Stimulated activated CD4-positive, alpha-beta T cell treated with anti-CD3 and anti-CD28 coated beads, Interleukin-2, amount 100 ng/mL, for 4 hours (primary cell): Measurements from ENCODE around the gene PSMC5.

Experiments used
- DNase-seq: peaks from one replicate; pipeline ENCODE4 v3.0.0-alpha.2; 2020; ENCODE audit warnings: low read depth

The PSMC5 gene

GRCh38 chr17:63820963-63821561, 6.2 kb upstream of the PSMC5 start:
- no peak for DNase-seq

DNA sequence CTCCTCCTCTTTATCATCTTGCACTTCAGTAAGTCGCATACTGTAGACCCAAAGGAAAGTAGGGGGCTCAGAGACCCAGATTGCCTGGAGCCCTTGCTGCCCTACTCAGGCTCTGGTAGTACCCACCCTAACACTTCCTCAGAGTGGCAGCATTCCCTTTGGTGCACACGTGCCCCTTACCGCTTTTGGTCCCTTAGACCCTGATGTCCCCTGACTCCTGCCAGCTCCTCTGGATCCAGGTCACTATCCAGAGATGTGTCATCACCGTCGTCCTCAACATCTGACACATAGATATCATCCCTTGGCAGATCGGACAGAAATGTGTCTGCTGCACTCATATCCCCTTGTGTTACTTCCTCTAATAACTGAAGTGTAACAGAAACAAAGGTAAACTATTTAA, 5.4 kb upstream of the PSMC5 start:
- no peak for DNase-seq

DNA sequence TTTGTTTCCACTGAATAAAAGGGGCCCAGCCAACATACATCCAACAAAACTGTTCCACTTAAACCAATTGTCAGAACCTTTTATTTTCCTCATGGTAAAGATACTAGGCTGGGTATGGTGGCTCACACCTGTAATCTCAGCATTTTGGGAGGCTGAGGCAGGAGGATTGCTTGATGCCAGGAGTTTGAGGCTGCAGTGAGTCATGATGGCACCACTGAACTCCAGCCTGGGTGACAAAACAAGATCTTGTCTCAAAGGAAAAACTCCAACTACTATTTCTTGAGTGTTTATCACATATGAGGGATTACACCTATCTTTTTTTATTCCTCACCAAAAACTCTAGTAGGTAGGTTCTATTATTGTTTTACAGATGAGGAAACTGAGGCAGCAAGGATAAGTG, 4.7 kb upstream of the PSMC5 start:
- no peak for DNase-seq

DNA sequence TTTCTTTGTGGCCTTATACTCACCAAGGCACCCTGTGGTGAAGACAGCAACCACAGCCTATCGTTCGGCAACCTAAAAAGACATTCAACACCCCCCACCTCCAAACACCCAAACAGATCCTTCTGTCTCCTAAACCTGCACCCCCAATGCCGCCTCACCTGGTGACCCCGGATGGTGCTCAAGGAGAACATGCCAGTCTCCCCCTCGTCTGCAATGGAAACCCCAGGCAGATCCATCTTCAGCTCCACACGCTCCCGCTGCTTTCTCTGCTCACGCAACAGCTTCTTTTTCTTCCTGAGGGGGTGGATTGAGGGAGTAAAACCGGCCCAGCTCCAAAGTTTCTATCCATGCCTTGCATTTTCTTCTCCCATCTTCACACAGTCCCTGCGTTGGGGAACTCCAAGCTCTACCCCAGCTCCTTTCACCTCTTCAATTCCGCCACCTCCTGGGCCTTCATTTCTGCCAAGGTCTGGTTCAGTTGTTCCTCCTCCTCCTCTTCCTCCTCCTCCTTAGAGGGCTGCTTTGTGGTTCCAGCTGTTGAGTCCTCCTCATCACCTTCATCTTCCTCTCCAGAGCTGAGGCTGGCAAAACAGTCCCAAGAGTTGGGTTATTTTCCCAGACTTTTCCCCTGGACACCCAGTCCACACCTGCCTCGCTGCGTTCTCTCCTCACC, 3.4 kb upstream of the PSMC5 start:
- DNase-seq = no peak

GRCh38 chr17:63824362-63824761, 2.9 kb upstream of the PSMC5 start:
- DNase-seq = no peak

- DNase-seq = no peak
These were observed 696 bp upstream of the PSMC5 start for GRCh38 chr17:63826468-63827001.

- no peak for DNase-seq
These were observed 580 bp downstream of the PSMC5 start for GRCh38 chr17:63827801-63828221.

DNA sequence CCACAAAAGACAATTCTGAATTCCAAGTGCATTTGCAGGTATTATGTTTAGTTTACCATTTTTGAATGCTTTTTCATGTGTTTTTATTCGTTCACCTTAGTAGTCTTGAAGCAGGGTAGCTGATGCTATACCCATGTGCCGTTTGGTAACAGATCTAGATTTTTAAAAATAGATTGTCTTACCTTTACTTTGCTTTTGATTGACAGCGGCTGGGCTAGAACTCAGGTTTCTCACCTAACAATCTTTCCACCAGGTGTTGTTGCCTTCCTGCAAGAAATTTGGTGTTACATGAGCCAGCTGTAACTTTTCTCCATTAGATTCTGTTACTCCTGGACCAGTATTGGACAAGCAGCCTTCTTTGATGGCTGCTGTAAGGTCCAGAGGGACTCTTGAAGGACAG, 1.7 kb downstream of the PSMC5 start:
- no peak for DNase-seq

DNA sequence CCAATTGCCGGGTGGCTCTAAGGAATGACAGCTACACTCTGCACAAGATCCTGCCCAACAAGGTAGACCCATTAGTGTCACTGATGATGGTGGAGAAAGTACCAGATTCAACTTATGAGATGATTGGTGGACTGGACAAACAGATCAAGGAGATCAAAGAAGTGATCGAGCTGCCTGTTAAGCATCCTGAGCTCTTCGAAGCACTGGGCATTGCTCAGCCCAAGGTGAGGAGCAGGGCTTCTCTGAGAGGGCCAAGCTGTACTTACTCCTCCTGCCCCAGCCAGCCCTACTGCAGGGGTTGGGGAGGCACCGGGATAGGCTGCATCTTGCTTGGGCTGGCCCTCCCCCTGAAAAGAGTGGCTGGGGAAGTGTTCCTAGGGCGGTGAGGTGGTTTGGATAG, 3.0 kb downstream of the PSMC5 start:
- DNase-seq = no peak

DNA sequence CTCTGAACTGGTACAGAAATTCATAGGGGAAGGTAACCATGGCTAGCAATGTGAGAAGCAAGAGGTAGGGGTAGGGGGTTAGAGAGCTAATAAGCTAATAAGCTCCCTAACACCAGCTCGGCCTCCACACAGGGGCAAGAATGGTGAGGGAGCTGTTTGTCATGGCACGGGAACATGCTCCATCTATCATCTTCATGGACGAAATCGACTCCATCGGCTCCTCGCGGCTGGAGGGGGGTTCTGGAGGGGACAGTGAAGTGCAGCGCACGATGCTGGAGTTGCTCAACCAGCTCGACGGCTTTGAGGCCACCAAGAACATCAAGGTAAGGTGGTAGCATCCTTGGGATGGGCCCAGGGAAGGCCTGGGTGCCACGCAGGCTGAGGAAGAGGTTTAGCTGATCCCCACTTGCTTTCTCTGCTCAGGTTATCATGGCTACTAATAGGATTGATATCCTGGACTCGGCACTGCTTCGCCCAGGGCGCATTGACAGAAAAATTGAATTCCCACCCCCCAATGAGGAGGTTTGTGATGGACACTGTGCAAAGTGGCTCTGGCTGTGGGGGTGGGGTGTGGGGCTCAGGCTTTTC, 3.8 kb downstream of the PSMC5 start:
- DNase-seq = no peak

DNA sequence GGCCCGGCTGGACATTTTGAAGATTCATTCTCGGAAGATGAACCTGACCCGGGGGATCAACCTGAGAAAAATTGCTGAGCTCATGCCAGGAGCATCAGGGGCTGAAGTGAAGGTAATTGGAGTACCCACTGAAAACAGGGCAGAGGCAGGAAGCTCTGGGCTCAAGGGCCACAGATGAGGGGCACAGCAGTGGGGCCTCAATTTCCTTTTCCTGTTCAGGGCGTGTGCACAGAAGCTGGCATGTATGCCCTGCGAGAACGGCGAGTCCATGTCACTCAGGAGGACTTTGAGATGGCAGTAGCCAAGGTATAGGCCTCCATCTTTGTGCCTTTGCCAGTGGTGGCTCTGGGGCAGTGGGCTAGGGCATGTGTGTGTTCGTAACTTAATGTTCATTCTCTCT, 4.3 kb downstream of the PSMC5 start:
- no peak for DNase-seq

- DNase-seq = no peak
These were observed 4.8 kb downstream of the PSMC5 start for GRCh38 chr17:63832014-63832413.

DNA sequence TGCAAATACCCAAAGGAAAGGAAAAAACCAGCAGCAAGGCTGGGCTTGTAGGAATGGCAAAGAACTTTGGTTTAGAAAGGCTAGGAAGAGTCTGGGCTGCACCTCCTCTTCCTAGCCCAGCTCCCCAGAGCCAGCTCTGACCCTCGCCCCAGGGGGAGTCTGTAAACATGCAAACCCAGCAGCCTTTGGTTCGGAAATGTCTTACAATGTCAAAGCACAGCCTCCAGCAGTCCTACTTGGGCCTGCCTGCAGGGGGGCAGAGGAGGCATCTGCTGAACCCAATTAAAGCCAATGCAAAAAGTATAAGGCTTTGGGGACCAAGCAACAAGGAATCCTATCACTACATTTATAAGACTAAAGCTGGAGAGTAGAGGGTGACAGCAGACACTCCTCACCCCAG, 5.2 kb downstream of the PSMC5 start:
- DNase-seq = no peak

- no peak for DNase-seq
These were observed 6.0 kb downstream of the PSMC5 start for GRCh38 chr17:63833026-63833740.

DNA sequence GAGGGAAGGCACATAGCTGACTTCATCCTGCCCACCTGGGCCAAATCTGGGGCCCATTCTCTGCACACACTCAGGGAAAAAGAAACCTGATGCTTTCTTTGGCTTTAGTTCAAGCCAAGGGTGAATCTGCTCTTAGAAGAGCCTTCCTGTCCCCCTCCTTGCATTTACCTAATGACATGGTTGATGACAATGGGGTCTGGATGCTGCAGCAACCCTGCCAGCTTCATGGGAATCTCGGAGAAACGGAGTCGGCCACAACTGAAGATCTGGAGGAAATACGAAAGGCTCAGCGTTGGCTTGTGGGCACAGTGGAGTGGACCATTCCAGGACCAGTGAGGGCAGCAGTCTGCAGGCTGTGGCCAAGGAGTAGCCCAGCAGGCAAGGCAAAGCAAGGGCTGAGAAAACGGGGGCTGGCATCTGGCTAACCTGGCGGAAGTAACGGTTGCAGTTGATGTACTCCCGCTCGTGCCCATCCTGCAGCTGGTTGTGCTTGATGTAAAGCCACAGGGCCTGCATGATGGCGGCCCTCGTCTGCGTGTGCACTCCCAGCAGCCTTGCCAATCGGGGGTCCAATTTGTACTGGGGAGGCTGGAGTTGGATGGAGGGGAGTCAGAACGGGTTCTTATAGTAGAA, 6.6 kb downstream of the PSMC5 start:
- no peak for DNase-seq

GRCh38 chr17:63834431-63835166, 7.4 kb downstream of the PSMC5 start:
- DNase-seq = no peak

DNA sequence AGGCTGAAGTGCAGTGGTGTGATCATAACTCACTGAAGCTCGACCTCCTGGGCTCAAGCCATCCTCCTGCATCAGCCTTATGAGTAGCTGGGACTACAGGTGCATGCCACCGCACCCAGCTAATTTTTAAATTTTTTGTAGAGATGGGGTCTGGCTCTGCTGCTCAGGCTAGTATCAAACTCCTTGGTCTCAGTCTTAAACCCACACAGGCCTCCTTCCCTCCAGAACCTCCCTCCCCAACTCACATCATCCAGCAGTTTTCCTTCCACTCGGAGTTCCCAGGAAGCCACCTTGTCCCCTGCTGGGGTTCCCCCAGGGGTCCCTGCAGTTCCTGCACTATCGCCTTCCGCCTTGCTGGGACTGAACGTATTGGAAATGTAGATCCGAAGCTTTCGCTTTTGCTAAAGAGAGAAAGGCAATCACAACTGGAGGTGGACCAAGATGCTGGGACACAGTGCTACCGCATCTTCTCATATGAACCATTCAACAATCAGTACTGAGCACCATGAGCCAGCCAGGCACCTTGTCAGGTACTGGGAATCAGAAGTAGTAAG, 8.0 kb downstream of the PSMC5 start:
- DNase-seq = no peak

GRCh38 chr17:63836811-63837210, 9.6 kb downstream of the PSMC5 start:
- no peak for DNase-seq

- no peak for DNase-seq
These were observed 10.2 kb downstream of the PSMC5 start for GRCh38 chr17:63837480-63837879.

- DNase-seq = no peak
These were observed 10.8 kb downstream of the PSMC5 start for GRCh38 chr17:63837962-63838600.

DNA sequence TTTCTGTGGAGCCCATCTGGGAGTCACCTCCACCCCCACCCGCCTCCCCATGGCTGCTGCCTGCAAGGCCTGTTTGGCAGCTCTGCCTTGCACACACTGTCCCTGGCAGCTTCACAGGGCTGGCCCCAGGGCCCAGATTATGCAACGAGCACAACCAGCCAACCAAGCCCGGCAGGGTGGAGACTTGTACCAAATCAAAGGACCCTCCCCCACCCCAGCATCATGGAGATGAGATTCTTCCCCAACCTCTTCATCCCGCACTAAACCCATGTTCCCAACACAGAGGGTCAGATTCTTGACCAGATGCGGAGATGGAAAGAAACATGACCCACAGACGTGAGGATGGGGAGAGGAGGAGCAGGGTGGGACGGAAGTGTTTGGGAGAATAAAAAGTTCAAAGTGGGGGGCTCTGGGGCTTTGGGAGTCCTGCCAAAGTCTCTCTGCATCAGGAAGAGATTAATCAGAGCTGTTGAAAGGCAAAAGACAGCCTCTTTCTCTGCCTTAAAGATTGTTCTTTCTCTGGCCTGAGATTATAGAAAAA, 11.5 kb downstream of the PSMC5 start:
- DNase-seq = no peak
